T-helper 2 cell treated with Interferon-gamma antibody and Interleukin-4, amounts not matched to agents 5 μg/mL and 100 μg/mL, for 36 hours (primary cell): ENCODE results near the gene DRG1.
"Not testable (repeated sequence)": the region's sequence is repeated elsewhere in the genome, so short reads cannot be mapped to it uniquely, and the experiment has no call there.

ENCODE experiments used
- DNase-seq: peaks from one replicate; pipeline ENCODE4 v3.0.0; 2021; ENCODE audit warnings: low spot score
- H3K27ac Mint-ChIP-seq: one replicate; pipeline ENCODE4 v1.8.0; 2021; ENCODE audit warnings: mild to moderate bottlenecking, mixed read lengths
- H3K27me3 Mint-ChIP-seq: one replicate; pipeline ENCODE4 v1.8.0; 2021; ENCODE audit warnings: low read depth, mixed read lengths
- H3K36me3 Mint-ChIP-seq: one replicate; pipeline ENCODE4 v1.8.0; 2021; ENCODE audit warnings: low read depth, mixed read lengths
- H3K4me1 Mint-ChIP-seq: one replicate; pipeline ENCODE4 v1.8.0; 2021; ENCODE audit warnings: low read depth, mixed read lengths
- H3K4me3 Mint-ChIP-seq: one replicate; pipeline ENCODE4 v1.8.0; 2022; ENCODE audit warnings: mild to moderate bottlenecking, moderate library complexity, mixed read lengths
- H3K9me3 Mint-ChIP-seq: one replicate; pipeline ENCODE4 v1.8.0; 2021; ENCODE audit warnings: mixed read lengths

Gene DRG1

GRCh38 chr22:31449506-31449905, 50.1 kb downstream of the DRG1 start:
- H3K4me3 Mint-ChIP-seq = no peak overlapping the region
- H3K36me3 Mint-ChIP-seq = peaks cover 35% of the 10 kb centered on the region

GRCh38 chr22:31451709-31452571, 52.5 kb downstream of the DRG1 start:
- no peak overlapping the region for H3K4me3 Mint-ChIP-seq
- no peaks in the 10 kb centered on the region for H3K27me3 Mint-ChIP-seq
- peaks cover 1% of the 10 kb centered on the region for H3K4me1 Mint-ChIP-seq
- peak overlapping the region; percentile 2 for H3K27ac Mint-ChIP-seq
- no peaks in the 10 kb centered on the region for H3K9me3 Mint-ChIP-seq
- peak; percentile 6 for DNase-seq
- H3K36me3 Mint-ChIP-seq = peaks cover 39% of the 10 kb centered on the region

More at GRCh38 chr22:31449506-31449905, 50.1 kb downstream of the DRG1 start:
- Mint-ChIP-seq H3K4me1 (peaks cover 1% of the 10 kb centered on the region), H3K27me3 (no peaks in the 10 kb centered on the region), H3K27ac (no peak overlapping the region), H3K9me3 (no peaks in the 10 kb centered on the region)
- DNase-seq = no peak

GRCh38 chr22:31461699-31462098, 62.3 kb downstream of the DRG1 start:
- DNase-seq = no peak
- peaks cover 7% of the 10 kb centered on the region for H3K4me1 Mint-ChIP-seq
- H3K4me3 Mint-ChIP-seq = no peak overlapping the region
- no peaks in the 10 kb centered on the region for H3K27me3 Mint-ChIP-seq
- H3K36me3 Mint-ChIP-seq = peaks cover 57% of the 10 kb centered on the region
- H3K27ac Mint-ChIP-seq = no peak overlapping the region
- H3K9me3 Mint-ChIP-seq = no peaks in the 10 kb centered on the region

GRCh38 chr22:31465307-31465706, 65.9 kb downstream of the DRG1 start:
- DNase-seq = no peak
- no peak overlapping the region for H3K27ac Mint-ChIP-seq
- no peak overlapping the region for H3K4me3 Mint-ChIP-seq
- H3K27me3 Mint-ChIP-seq = no peaks in the 10 kb centered on the region
- peaks cover 7% of the 10 kb centered on the region for H3K4me1 Mint-ChIP-seq
- H3K36me3 Mint-ChIP-seq = peaks cover 57% of the 10 kb centered on the region
- no peaks in the 10 kb centered on the region for H3K9me3 Mint-ChIP-seq

- Mint-ChIP-seq H3K9me3 (no peaks in the 10 kb centered on the region), H3K27me3 (no peaks in the 10 kb centered on the region), H3K4me3 (no peak overlapping the region), H3K36me3 (peaks cover 34% of the 10 kb centered on the region), H3K27ac (no peak overlapping the region), H3K4me1 (peaks cover 19% of the 10 kb centered on the region)
- no peak for DNase-seq
These were observed 75.3 kb downstream of the DRG1 start for GRCh38 chr22:31474743-31475142.

GRCh38 chr22:31475800-31476199, 76.4 kb downstream of the DRG1 start:
- Mint-ChIP-seq H3K27me3 (no peaks in the 10 kb centered on the region), H3K4me3 (no peak overlapping the region), H3K9me3 (no peaks in the 10 kb centered on the region), H3K27ac (no peak overlapping the region), H3K36me3 (peaks cover 43% of the 10 kb centered on the region), H3K4me1 (peaks cover 19% of the 10 kb centered on the region)
- DNase-seq = no peak

GRCh38 chr22:31477329-31477728, 77.9 kb downstream of the DRG1 start:
- Mint-ChIP-seq H3K4me1 (peaks cover 19% of the 10 kb centered on the region), H3K27me3 (no peaks in the 10 kb centered on the region), H3K4me3 (no peak overlapping the region), H3K27ac (peak overlapping the region; percentile 41), H3K36me3 (peaks cover 49% of the 10 kb centered on the region), H3K9me3 (no peaks in the 10 kb centered on the region)
- DNase-seq = no peak

GRCh38 chr22:31481129-31481528, 81.7 kb downstream of the DRG1 start:
- no peaks in the 10 kb centered on the region for H3K27me3 Mint-ChIP-seq
- H3K9me3 Mint-ChIP-seq = no peaks in the 10 kb centered on the region
- peaks cover 71% of the 10 kb centered on the region for H3K36me3 Mint-ChIP-seq
- H3K27ac Mint-ChIP-seq = no peak overlapping the region
- no peak overlapping the region for H3K4me3 Mint-ChIP-seq
- H3K4me1 Mint-ChIP-seq = peaks cover 22% of the 10 kb centered on the region
- DNase-seq = no peak

- Mint-ChIP-seq H3K27ac (peak overlapping the region; percentile 31), H3K4me1 (peaks cover 24% of the 10 kb centered on the region), H3K36me3 (peaks cover 78% of the 10 kb centered on the region)
- not testable (repeated sequence) for H3K9me3 Mint-ChIP-seq, DNase-seq, H3K4me3 Mint-ChIP-seq, H3K27me3 Mint-ChIP-seq
These were observed 83.1 kb downstream of the DRG1 start for GRCh38 chr22:31482470-31482869.
